Hindlimb muscle (tissue), 1 donor: ENCODE results near the gene NPAS2. TPM values are rescaled to one million over a fixed set of nuclear protein-coding genes. Genes with fewer than 3 reads are reported as not detected.

ENCODE experiments used
- DNase-seq: peaks from one replicate; pipeline ENCODE4 v3.0.0-alpha.2; 2013
- polyA plus RNA-seq: library from polyadenylated mRNA; unstranded; fragments of 120-200 nt; gene quantifications from one replicate; pipeline ENCODE4 v1.2.1, GENCODE V29; 2013; ENCODE audit not compliant: insufficient read length

NPAS2 gene
- polyA plus RNA-seq, 1 donor: 8.7 TPM

- no peak for DNase-seq
Measured at GRCh38 chr2:101025561-101025960, 205.6 kb downstream of the NPAS2 start.

DNA sequence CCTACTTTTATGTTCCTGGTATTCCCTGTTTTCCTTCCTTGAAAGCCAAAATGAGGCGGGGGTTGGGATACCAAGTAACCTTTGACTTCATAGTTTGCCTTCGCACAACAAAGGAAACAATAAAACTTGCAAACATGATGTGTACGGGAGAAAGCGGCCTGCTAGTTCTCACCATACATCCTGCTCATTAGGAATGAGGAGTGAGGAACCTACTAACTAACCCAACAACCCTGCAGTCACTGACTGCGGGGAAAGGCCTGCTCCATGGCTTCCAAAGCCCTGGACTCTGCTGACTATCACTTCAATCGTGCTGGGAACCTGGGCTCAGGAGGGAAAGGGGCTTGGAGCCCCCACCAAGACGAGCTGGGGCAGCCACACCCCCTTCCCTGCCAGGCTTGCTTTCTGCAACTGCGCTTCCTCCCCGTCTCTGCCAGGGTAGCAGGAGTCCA is 206.3 kb downstream of the NPAS2 start:
- no peak for DNase-seq

- DNase-seq: no peak
Measured at GRCh38 chr2:101026923-101027469, 207.1 kb downstream of the NPAS2 start.

- no peak for DNase-seq
Measured at GRCh38 chr2:101027852-101028251, 207.9 kb downstream of the NPAS2 start.

GRCh38 chr2:101030866-101031554 is 211.1 kb downstream of the NPAS2 start:
- no peak for DNase-seq

- DNase-seq: no peak
Measured at GRCh38 chr2:101032084-101032776, 212.3 kb downstream of the NPAS2 start.

DNA sequence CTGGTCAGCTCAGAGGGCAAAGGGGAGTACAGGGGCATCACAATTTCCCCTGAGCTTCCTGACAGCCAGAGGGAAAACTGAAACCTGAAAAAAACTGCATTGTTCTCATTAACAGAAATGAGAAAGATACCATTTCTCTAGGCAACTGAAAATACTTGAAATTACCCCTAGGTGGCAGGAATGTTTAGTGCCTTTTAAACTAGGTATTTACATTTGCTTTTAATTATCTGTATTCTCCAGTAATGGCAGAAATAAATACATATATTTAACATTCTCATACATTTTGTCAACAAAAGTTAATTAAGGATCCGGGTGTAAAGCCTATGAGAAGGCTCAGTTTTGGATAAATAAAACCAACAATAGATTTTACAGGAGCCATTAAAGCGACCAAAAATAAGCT is 216.6 kb downstream of the NPAS2 start:
- no peak for DNase-seq

- no peak for DNase-seq
Measured at GRCh38 chr2:101037161-101037755, 217.3 kb downstream of the NPAS2 start.

DNA sequence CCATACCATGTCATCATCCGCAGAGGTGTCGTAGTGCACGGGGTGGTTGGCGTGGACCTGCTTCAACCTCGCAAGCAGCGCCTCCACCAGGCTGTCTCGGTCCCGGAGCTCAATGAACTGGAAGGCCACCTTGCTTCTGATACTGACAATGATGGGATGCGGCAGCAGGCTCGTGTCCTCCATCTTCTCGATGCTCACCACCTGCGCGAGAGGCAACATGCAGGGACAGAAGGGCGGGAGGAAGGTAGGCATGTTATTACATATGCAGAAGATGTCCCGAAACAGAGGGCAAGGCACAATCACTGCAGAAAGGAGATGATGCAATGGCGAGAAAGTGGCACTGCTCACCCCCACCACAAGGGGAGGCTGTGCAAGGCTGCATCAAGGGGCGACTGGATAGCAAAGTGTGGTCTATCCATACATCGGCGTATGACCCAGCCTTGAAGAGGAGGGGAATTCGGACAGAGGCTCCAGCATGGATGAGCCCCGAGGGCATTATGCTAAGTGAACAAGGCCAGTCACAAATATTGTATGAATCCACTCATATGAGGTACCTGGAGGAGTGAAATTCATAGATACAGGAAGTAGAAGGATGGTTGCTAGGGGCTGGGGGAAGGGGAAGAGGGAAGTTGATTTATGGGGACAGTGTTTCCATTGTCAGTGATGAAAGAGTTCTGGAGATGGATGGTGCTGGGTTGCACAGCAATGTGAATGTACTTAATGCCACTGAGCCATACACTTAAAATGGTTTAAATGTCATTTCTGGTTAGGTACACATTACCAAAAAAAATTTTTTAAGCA is 218.7 kb downstream of the NPAS2 start:
- DNase-seq: no peak

- no peak for DNase-seq
Measured at GRCh38 chr2:101040072-101040471, 220.1 kb downstream of the NPAS2 start.

- DNase-seq: no peak
Measured at GRCh38 chr2:101040761-101041160, 220.8 kb downstream of the NPAS2 start.

GRCh38 chr2:101041413-101041812 is 221.5 kb downstream of the NPAS2 start:
- no peak for DNase-seq

- no peak for DNase-seq
Measured at GRCh38 chr2:101045330-101045729, 225.4 kb downstream of the NPAS2 start.

Other genes with a start within 250 kb of the NPAS2 start
- 3,298 TPM for gene RPL31, start 182.2 kb downstream of the NPAS2 start, polyA plus RNA-seq